Loucy (cell line): ENCODE measurements around the gene TEAD1.
A peak's percentile ranks its signal among the peaks of the same experiment; 100 is the strongest.

Experiments used
- H2AFZ ChIP-seq: fragments of 200-600 bp; sonication (generic); 2 replicates; pipeline ENCODE4 v1.6.0; 2016; ENCODE audit warnings: antibody characterized with exemption, mild to moderate bottlenecking, low read length, moderate library complexity
- H3F3A ChIP-seq: fragments of 200-600 bp; 2 replicates; pipeline ENCODE4 v1.6.0; 2016; ENCODE audit warnings: antibody characterized with exemption, low read depth, mild to moderate bottlenecking
- H3K27me3 ChIP-seq: fragments of 200-600 bp; sonication (generic); 2 replicates; pipeline ENCODE4 v1.6.1; 2014; ENCODE audit warnings: low read length, mild to moderate bottlenecking; ENCODE audit not compliant: insufficient read depth, poor library complexity, severe bottlenecking
- H3K36me3 ChIP-seq: fragments of 200-600 bp; sonication (generic); 2 replicates; pipeline ENCODE4 v1.6.1; 2016; ENCODE audit warnings: low read length; ENCODE audit not compliant: insufficient read depth
- H3K4me1 ChIP-seq: fragments of 200-600 bp; sonication (generic); 2 replicates; pipeline ENCODE4 v1.5.1; 2014; ENCODE audit warnings: low read length, mild to moderate bottlenecking; ENCODE audit not compliant: insufficient read depth, poor library complexity, severe bottlenecking
- H3K4me2 ChIP-seq: fragments of 200-600 bp; sonication (generic); 2 replicates; pipeline ENCODE4 v1.6.0; 2014; ENCODE audit warnings: antibody characterized with exemption, low read length, low read depth, mild to moderate bottlenecking; ENCODE audit not compliant: poor library complexity, severe bottlenecking
- H3K4me3 ChIP-seq: fragments of 200-600 bp; sonication (generic); 2 replicates; pipeline ENCODE4 v1.5.1; 2014; ENCODE audit warnings: low read length, mild to moderate bottlenecking, mixed read lengths; ENCODE audit not compliant: poor library complexity, severe bottlenecking
- H3K79me2 ChIP-seq: fragments of 200-600 bp; sonication (generic); 2 replicates; pipeline ENCODE4 v1.6.1; 2014; ENCODE audit warnings: low read length; ENCODE audit not compliant: insufficient read depth
- H3K9ac ChIP-seq: fragments of 200-600 bp; sonication (generic); 2 replicates; pipeline ENCODE4 v1.6.0; 2014; ENCODE audit warnings: mild to moderate bottlenecking, low read depth, low read length, moderate library complexity; ENCODE audit not compliant: poor library complexity, severe bottlenecking
- H3K9me2 ChIP-seq: fragments of 200-600 bp; sonication (generic); replicated peaks from 2 replicates; pipeline ENCODE4 v1.6.1; 2016; ENCODE audit warnings: low read depth, low read length, mixed read lengths
- H3K9me3 ChIP-seq: fragments of 200-600 bp; sonication (generic); 2 replicates; pipeline ENCODE4 v1.6.1; 2014; ENCODE audit warnings: mild to moderate bottlenecking, antibody characterized with exemption, low read length, low read depth; ENCODE audit not compliant: insufficient read depth
- H4K20me1 ChIP-seq: fragments of 200-600 bp; sonication (generic); 2 replicates; pipeline ENCODE4 v1.6.0; 2014; ENCODE audit warnings: antibody characterized with exemption, low read length, mild to moderate bottlenecking; ENCODE audit not compliant: insufficient read depth, poor library complexity, severe bottlenecking
- EZH2phosphoT487 ChIP-seq: fragments of 200-600 bp; IDR thresholded peaks from 2 replicates; pipeline ENCODE4 v1.6.1; 2018; ENCODE audit warnings: antibody characterized with exemption, mild to moderate bottlenecking, moderate library complexity, borderline replicate concordance
- TF ChIP-seq, protein P1 (sequence below): fragments of 200-600 bp; sonication (generic); conservative IDR thresholded peaks from 2 replicates; pipeline ENCODE4 v1.5.1; 2014; ENCODE audit warnings: mild to moderate bottlenecking, antibody characterized with exemption, low read length

The TEAD1 gene

DNA sequence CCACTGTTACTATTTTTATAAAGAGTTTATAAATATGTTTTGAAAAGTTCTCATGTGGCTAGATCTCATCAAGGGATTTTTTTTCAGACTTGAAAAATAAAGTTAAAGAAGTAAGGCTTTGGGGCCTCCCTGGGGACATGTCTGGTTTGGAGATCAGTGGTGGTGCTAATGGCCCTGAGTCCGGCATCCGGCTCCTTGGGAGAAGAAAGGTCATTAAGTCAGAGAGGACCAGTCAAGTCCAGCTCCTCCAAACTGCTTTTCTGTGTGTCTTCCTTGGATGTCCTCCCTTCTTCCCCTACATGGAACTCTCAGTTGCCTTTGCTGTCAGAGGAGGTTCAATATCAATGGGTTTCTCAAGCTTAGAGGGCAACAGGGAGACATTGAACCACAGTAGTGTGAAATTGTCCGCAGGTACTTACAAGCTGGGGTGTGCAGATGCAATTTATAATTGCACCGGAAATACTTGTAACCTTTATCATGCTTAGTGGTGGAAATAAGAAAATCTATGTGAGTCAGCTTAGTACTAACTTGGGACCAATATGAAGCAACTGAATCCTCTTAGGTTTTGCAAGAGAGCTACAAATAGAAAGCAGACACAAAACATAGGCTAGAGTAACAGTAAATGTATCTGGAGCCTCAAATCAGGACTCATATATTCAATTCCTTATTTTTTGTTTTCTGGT lies 144.3 kb downstream of the TEAD1 start:
- TF ChIP-seq, protein P1, sequence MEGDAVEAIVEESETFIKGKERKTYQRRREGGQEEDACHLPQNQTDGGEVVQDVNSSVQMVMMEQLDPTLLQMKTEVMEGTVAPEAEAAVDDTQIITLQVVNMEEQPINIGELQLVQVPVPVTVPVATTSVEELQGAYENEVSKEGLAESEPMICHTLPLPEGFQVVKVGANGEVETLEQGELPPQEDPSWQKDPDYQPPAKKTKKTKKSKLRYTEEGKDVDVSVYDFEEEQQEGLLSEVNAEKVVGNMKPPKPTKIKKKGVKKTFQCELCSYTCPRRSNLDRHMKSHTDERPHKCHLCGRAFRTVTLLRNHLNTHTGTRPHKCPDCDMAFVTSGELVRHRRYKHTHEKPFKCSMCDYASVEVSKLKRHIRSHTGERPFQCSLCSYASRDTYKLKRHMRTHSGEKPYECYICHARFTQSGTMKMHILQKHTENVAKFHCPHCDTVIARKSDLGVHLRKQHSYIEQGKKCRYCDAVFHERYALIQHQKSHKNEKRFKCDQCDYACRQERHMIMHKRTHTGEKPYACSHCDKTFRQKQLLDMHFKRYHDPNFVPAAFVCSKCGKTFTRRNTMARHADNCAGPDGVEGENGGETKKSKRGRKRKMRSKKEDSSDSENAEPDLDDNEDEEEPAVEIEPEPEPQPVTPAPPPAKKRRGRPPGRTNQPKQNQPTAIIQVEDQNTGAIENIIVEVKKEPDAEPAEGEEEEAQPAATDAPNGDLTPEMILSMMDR: no peak
- TF ChIP-seq EZH2phosphoT487: no peak
- Histone ChIP-seq H3K27me3 (peaks cover 27% of the 10 kb centered on the region), H3K79me2 (no peaks in the 10 kb centered on the region), H3F3A (no peaks in the 10 kb centered on the region), H3K4me1 (peaks cover 27% of the 10 kb centered on the region), H3K9ac (no peak overlapping the region), H3K4me3 (no peak overlapping the region), H3K4me2 (peak overlapping the region; percentile 6), H4K20me1 (no peaks in the 10 kb centered on the region), H3K9me3 (no peaks in the 10 kb centered on the region), H3K9me2 (no peaks in the 10 kb centered on the region), H2AFZ (no peak overlapping the region), H3K36me3 (no peaks in the 10 kb centered on the region)

DNA sequence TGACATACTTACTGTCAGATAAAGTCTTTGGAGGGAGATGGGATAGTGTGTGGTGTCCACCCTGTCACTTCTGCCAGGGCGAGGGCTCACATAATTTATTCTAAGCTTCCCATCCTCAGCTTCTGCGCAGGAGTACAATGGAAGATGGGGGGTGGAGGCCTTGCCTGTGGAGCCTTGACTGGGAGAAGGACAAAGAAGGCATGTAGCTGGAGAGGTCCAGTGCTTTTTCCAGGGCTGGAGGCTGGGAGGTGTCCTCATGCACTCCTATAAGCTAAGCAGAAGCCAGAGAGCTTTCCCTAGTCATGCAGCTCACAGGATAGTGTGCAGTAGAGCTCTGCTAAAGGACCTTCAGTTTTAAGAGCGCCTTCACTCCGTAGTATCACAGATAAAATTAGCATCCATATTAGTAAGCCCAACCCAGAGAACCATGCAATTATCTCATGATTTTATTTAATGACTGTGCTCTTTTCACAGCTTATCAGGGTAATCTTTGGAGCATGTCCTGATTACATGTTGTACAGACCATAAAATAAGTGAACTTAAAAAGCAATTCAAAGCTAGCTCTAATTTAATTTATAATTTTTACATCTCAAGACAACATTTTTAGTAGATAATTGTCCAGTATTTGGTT lies 148.3 kb downstream of the TEAD1 start:
- no peaks in the 10 kb centered on the region for H3K79me2 ChIP-seq
- no peaks in the 10 kb centered on the region for H3K36me3 ChIP-seq
- H3K9me2 ChIP-seq: no peaks in the 10 kb centered on the region
- peaks cover 17% of the 10 kb centered on the region for H3K4me1 ChIP-seq
- H3K4me2 ChIP-seq: no peak overlapping the region
- H3K9me3 ChIP-seq: no peaks in the 10 kb centered on the region
- no peaks in the 10 kb centered on the region for H3F3A ChIP-seq
- H4K20me1 ChIP-seq: no peaks in the 10 kb centered on the region
- peaks cover 28% of the 10 kb centered on the region for H3K27me3 ChIP-seq
- no peak overlapping the region for H2AFZ ChIP-seq
- H3K9ac ChIP-seq: no peak overlapping the region
- H3K4me3 ChIP-seq: no peak overlapping the region
- TF ChIP-seq EZH2phosphoT487: no peak
- TF ChIP-seq, protein P1: no peak

DNA sequence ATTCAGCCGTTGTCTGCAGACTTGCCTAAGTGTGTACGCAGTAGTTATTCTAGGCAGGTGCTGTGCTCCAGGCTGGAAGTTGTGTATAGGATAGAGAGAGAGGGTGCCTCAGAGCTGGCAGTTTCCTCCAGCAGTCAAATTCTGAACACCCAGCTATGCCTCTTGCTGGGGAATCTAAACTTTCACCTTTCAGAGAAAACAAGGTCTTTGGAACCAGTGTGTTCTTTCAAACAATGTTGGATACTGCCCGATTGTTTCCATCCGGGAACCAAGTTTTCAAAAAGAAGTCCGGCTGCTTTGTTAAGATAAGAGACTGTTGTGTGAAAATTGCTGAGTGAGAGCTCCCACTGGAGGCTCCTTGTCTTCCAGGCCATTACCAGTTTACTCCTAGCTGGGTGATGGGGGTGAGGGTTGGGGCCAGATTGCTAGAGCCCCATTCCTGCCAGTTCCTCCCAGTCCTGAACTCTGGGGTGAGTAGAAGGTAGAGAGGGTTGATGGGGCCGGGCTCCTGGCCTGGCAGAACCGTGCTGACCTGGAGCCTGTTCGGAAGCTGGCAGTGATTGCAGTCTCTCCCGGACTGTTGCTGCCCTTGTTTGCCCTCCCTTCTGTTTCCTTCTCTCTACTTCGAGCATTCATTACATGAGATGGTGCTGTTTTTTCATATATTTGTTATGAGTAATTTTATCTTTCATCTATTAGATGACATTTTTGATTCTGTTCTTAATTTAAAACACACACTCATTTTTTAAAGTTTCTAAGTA lies 150.2 kb downstream of the TEAD1 start:
- H4K20me1 ChIP-seq: no peaks in the 10 kb centered on the region
- no peaks in the 10 kb centered on the region for H3K79me2 ChIP-seq
- H3K4me1 ChIP-seq: peaks cover 24% of the 10 kb centered on the region

More for the DNA sequence above, 150.2 kb downstream of the TEAD1 start:
- no peaks in the 10 kb centered on the region for H3F3A ChIP-seq
- no peak for TF ChIP-seq EZH2phosphoT487
- TF ChIP-seq, protein P1: no peak
- no peaks in the 10 kb centered on the region for H3K9me2 ChIP-seq
- H3K4me3 ChIP-seq: no peak overlapping the region
- no peaks in the 10 kb centered on the region for H3K9me3 ChIP-seq
- H3K36me3 ChIP-seq: no peaks in the 10 kb centered on the region
- H3K27me3 ChIP-seq: peaks cover 28% of the 10 kb centered on the region
- no peak overlapping the region for H3K9ac ChIP-seq
- no peak overlapping the region for H2AFZ ChIP-seq
- H3K4me2 ChIP-seq: no peak overlapping the region
